AML-193 (cell line): ENCODE data around the gene AGBL1.

Experiments used
- DNase-seq, 2 experiments: peaks; one replicate each; lab custom pipeline; 2025; lab: John Stamatoyannopoulos, UW

Gene AGBL1

DNA sequence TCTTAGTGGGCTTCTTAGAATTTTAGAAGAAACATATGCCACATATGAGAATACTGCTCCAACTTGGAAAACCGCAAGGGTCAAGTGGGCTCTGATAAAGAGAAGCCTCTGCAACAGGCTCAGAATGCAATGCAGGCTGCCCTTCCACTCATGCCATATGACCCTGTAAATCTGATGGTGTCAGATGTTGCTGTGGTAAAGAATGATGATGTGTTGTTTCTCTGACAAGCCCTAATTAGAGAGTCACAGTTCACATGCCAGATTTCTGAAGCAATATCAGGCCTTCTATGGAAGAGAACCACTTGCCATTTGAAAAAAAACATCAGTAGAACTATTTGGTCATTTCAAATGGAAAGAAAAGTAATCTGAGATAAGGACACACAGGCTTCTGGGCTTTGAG lies 749.6 kb downstream of the AGBL1 start:
- no peak for DNase-seq

DNA sequence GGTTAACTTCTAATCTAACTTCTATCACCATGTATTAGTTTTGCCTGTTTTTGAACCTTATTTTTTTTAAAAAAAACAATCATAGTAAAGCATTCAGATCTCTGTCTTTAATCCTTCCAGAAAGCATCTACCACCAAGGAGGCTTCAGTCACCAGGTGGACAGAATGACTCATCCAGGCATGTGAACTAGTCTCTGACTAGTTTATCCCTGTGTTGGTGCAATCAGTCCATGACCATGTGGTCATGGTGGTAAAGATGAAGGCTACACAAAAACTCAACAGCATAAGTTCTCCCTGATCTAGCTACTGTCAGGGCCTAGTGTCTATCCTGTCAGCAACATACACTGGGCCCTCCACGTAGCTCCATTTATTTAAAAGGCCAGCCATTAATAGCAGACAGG lies 750.6 kb downstream of the AGBL1 start:
- DNase-seq = no peak

DNA sequence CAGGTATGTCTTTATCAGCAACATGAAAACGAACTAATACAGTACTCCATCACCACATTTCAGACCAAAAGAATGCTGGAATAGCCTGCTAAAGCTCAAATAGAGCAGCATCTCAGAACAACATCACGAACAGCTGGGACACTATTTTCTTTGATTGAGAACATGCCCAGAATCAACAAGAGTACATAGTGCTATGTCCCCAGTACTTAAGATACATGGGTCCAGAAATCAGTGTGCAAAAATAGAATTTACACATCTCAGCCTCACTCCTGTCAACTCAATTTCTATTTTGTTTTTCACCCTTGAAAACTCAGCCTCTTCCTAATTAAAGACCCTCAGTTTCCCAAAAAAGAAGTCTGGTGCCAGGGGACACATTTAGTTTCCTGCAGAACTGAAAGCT lies 753.9 kb downstream of the AGBL1 start:
- DNase-seq = no peak

DNA sequence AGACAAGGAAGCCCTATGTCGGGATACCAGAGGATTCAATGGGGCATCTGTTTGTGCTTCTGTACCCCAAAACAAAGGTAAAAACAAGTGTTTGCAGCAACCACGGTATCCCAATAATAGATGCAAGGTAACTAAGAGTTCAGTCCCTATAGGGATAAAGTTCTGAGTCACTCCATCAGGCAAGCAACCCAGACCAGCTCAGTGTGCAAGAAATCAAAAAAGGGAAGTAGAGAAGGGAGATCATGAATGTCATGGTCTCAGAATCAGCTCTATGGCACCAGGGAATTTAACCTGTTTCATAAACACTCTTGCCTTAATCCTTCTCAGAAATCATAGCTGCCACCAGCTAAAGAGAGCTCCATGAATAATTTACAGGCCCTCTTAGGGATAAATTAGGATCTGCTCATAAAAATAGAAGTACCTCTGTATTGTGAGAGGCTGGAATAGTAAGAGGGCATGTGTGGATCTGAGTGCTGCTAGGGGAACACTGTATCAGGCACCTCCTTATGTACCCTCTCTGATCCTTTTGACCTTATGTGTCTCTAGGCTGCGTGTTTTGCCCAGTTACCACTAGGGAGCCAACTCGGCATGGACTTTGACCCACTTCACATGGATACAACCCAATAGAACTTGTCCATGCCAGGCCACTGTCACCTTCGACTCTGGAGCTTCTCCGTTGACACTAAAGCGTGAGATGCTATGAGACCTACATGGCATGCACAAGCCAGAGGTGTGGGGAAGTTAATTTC lies 754.6 kb downstream of the AGBL1 start:
- DNase-seq = no peak

DNA sequence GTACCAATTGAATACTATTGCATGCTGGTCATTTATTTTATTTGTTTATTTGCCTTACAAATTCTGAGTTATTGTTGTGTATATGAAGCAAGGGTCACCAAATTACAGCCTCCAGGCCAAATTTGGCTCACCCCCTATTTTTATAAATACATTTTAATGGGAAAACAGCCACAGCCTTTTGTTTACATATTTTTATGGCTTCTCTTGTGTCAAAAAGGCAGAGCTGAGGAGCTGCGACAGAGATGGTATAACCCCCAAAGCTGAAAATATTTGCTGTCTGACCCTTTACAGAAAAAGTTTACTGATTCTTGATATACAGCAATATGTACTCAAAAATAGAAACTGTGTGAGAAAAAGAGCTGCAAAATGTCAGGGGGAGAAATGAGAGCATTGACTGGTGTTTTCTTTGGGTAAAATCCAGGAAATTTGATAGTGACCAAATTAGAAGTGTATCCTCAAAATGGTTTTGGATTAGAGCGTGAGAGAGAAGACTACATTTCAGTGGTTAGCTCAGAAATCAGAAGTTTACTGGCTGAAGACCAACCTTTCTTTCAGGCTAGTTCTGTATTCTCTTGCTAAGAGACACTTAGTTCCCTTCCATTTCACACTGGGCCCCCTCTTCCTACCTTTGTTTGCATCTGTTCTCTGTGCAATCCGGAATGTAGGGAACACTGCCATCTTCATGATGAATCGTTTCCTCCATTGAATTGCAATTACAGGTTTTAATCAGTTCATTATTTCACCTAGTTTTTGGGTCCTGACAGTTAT lies 757.8 kb downstream of the AGBL1 start:
- no peak for DNase-seq

DNA sequence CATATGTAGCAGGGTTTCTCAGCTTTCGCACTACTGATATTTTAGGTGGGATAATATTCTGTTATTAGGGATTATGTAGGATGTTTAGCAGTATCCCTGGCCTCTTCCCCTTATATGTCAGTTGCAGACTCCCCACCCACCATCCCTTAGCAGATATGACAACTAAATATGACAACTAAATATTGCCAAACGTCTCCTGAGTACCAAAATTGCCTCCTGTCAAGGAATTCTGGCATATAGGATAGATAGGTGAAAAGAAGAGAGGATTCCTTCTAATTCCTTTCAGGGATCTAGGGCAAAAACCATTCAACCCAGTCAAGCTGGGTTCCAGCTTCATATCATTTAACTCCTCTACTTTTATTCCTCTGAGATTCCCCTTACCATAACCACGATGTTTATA lies 759.8 kb downstream of the AGBL1 start:
- no peak for DNase-seq

DNA sequence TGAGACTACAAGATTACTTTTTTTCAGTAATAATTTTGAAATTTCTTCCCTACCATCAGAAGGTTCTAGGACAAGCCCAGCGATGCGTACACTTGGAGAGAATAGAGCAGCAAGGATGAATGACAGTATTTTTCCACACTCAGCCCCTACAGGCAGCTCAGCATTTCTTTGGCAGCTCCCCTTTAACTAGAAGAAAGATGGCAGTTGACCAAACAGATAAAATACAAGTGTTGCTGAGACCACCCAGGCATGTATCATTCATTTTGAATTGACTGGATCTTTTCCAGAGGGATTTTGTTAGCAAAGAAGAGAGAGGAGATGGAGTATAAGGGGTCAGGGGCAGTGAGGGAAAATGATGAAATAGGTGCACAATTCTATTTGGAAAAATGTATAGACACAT lies 761.3 kb downstream of the AGBL1 start:
- no peak for DNase-seq

DNA sequence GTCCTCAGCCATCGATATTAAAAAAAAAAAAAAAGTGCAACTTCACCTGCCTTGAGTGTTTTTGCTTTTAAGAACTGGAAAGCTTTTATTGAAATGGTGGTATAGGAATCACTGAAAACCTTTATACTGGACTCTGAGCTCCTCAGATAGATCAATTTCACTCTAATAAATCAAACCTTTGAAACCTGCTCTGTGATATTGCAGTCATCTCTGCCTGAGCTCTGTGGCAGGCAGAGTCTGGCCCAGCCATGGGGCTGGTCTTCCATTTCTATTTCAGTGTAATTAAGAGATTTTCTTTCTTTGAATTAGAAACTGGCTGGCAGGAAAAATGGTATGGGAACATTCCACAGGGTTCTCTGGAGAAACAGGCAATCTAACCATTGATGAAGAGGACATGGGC lies 762.5 kb downstream of the AGBL1 start:
- no peak for DNase-seq

DNA sequence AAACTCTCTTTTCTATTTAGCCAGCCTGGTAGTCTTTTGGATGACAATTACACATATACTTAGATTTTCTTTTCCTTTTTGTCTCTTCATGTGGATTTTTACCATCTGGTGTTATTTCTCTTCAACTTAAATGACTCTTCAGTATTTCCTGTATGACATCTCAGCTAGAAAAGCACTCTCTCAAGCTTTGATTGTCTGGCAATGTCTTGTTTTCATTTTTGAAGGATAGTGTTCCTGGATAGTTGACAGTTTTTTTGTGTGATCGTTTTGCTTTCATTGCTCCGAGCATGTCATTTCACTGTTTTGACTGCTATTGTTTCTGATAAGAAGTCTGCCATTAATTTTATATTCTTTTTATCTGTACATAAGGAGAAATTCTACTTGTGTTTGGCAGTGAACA lies 766.4 kb downstream of the AGBL1 start:
- no peak for DNase-seq

DNA sequence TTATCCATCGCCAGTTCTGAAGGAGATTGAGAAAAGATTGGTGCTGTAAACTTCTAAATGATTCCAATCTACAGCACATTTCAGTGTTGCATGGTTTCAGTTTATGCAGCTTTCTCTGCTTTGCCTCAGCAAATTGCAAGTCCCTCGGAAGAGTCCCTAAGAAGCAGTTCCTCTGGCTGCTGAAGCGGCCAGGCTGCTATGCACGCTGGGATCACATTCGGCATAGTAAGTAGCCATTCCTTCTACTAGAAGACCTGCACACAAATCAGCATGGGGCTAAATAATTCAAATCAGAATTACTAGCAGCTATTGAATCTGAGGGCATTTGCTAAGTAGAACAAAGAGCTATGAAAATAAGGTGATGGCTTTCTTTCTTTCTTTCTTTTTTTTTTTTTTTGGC lies 769.5 kb downstream of the AGBL1 start:
- no peak for DNase-seq

DNA sequence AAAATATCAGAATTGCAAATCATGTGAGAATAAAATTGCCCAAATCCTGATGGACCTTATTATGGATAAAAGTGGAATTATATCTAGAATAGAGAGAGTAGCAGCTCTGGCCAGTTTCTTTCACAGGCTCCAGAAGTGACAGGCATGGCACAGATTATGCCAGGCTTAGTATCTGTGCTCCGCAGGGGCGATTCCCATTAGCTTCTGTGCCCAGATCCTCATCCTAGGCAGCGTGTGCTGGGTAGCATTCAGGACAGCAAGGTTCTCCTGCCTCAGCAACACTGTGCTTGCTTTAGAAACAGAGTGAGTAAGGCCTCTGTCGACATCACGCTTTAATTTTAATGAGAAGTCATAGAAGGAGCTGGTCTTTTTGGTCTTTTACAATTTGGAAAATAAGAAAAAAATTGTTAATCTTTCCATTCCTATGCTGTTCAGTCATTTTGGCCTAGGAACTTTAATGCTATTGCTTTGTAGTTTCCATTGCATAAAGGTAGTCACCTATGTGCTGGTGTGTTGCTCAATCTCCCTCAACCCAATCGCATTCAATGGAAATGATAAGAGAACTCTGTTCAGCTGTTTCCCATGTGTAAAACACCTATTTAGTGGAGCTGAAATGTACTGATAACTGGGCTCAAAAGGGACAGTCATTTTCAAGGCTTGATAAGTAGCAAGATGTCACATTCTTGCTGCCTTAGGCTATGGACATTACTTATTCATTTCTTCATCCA lies 770.1 kb downstream of the AGBL1 start:
- no peak for DNase-seq

DNA sequence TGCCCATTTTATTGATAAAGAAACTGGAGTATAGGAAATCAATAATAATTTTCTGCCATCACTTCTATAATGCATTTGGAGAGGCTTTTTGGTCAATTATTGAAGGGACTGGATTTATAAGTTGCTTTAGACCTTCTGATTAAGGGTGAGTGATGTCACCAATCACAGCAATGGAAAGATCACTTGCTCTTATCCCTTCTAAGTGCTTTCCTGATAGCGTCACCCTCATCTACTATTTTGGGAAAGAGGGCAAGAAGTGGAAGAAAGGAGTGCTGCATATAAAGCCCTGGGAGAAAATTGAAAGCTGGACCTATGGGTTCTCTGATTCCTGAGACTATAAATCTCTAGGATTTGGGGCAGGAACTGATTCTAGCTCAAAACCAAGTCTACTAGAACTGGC lies 771.3 kb downstream of the AGBL1 start:
- DNase-seq = no peak

DNA sequence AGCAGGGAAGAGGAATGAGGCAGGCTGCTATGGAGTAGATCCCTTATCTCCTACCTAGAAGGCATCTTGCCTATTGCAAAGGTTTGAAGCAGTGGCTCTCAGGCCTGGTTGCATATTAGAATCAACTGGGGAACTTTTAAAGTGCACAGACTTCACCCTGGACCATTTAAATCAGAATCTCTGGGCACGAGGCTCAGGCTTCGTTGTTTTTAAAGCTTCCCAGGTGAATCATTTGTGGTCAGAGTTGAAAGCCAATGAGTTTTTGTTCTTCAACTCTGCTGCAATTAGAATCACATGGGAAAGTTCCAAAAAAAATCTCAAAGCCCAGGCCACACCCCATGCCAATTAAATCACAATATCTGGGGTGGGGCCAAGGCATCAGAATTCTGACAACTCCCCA lies 773.1 kb downstream of the AGBL1 start:
- DNase-seq = no peak

DNA sequence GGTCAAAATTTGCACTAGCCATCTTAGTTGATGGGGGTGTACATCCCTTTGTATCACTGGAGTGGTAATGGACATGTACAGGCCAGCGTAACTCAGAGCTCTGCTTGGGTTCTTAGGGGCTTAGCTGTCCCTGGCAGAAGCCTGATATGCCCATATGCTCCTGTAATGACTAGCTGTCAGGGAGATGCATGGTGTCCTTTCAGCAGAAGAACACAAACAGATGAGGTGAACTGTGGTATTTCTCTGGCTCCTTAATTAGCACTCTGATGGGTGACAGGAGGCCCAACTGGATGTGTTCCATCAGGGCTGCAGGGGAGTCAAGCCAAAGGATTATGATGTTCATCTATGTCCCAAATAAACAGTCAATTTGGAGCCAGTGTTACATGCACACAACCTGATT lies 774.5 kb downstream of the AGBL1 start:
- DNase-seq = no peak

DNA sequence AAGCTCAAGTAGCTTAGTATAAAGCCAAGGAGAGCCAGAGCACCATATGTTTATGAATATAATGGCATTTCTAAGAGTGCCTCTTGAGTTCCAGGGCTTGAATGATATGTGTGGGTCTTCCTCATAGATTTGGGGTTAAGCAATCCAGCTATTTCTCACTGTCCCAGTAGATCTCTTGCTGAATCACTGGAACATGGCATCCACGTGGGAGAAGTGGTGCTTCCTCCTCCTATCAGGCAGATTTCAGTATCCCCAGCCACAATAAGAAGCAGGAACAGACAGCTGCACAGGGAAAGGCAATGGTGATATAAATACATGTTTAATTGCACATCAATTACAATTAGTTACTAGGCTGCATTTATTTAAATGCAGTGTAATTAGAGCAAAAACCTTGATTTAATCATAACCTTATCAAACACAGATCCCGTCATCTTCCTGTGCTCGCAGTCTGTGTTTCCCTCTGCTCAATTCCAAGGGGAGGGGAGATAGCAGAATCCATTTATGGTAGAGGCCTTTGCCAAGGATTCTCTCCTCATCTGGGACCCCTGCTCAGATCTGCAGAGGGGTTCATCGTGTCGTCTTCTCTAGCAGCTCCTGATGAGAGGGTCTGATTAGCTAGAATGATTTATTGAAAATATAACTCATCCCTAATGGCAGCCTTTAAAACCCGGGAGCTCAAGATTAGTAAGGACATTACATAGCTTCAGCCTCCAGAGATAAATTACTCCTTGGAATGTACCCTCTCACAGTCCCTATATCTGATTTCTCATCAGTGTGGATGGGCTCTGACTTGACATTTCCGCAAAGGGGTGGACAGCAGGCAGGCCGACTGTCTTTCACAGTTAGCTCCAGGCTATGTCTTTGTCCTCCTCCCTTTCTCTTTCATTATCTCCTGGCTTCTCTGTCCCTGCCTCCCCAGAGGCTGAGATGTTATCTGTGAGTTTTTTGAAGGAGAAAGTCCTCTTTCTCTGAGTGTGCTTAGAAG lies 775.9 kb downstream of the AGBL1 start:
- DNase-seq = no peak

DNA sequence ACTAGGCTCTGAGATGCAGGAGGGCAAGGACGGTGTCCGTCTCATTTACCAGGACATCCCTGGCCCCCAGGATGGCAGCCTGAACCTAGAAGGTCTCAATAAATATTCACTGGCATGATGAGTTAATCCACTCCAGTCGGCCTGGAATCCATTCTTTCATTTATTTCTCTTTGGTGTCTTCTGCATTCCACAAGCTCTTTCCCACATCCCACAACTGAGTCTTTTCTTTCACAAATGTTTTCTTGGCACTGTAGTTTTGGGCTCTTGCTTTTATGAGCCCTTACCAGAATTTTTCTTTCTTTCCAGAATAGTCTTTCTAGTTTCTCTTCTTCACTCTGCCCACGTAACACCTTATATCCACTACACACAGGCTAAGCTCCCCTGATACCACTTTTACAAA lies 778.0 kb downstream of the AGBL1 start:
- no peak for DNase-seq

DNA sequence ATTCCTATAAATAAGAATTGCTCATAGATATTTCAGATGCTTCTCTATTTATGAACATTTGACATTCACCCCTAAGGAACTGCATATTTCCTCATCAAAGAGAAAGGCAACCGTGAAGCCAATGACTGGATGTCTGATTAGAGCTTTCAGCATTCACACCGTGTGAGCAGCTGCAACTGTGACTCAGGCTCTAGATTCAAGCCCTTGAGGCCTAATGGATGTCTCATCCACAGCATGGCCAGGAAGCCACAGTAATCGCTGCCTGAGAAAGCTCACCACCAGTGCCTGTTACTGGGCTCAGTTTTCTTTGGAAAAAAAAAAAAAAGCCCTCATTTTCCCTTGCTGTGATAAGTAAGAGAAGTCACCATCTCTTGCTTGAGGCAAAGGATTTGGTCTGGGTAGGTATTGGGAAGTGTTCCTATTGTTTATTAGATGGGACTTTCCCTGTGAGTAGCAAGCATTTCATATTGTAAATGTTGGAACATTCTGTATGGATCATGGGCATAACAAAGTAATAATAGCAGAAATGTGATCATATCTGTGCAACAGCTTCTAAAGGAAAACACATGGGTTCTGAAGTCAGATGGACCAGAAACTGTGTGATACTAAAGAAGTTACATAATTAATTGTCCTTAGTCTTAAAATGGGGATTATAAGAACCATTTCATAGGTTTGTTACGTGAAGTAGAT lies 783.7 kb downstream of the AGBL1 start:
- no peak for DNase-seq

DNA sequence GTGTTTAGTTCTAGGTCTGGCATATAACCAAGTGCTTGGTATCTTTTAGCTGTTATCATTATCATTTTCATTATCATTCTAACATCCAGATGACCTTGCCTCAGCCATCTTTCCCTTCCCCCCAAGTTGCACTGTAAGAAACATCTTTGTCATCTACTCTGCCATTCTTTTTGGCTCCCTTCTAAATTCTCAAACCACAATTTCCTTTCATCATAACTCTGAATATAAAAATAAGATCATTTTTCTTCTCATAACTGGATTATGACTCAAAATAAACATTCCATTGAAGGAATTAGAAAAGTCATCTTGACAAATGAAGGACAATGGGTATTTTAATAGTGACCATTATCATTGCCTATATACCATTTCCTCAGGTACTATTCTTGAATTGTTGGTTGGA lies 786.2 kb downstream of the AGBL1 start:
- no peak for DNase-seq

DNA sequence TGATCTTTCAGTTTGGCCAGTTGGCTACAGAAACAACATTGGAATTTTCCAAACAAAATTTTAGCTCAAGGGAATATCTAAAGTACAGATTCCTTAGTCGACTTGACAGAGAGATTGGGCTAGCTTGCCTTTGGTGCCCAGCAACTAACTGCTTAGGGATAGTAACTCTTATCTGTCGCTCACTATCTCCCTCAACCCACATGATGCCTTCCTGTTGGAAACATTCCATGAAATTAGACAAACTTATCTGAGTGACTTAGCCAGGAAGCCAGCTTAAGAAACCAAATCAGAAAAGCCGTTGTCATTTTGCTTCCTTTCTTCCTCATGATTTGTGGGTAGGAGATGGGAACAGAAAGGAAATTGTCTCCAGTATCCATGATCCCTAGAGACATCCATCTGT lies 791.2 kb downstream of the AGBL1 start:
- no peak for DNase-seq

DNA sequence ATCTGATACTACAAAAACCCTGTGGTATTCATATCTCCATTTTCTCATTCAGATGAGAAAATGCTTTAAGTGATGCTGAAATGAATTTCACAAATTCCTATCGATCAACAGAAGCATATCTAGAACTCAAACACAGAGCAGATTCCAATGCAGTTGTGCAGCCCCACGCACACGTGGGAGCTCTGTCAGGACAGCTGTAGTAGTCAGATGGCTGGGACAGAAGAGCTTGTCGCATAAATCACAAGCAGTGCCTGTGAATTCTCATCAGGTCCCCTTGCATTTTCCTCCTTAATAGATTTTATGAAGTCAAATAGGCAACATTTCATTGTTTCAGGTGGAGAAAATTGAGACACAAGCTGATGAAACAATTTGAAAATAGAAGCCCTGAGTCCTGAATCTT lies 792.3 kb downstream of the AGBL1 start:
- DNase-seq = no peak

DNA sequence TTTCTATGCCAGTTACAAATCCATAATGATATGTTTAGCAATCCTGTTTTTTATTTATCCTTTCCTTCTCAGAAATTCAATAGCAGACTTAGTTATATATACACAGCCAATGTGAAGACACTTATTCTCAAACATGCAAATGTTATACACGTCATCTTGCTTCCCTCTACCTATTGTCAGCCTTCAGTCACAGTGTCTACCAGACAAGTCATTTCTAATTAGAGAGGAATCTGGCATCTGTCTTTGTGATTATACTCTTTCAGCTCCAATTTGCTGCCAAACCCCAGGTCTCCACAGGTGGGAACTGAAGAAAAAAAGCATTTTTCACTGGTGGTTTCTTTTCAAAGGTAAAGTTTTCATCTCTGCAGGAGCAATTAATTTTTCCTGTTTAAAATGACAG lies 793.1 kb downstream of the AGBL1 start:
- DNase-seq = no peak
